GM12892 (cell line): ENCODE measurements around the gene CD302.

Experiments
- POLR2A ChIP-seq: IDR thresholded peaks from 2 replicates; pipeline ENCODE4 v1.6.1; 2011; ENCODE audit warnings: low read depth, low read length, control low read depth
- POLR2AphosphoS5 ChIP-seq: IDR thresholded peaks from 2 replicates; pipeline ENCODE4 v1.6.1; 2011; ENCODE audit warnings: low read depth, low read length, control low read depth

DNA sequence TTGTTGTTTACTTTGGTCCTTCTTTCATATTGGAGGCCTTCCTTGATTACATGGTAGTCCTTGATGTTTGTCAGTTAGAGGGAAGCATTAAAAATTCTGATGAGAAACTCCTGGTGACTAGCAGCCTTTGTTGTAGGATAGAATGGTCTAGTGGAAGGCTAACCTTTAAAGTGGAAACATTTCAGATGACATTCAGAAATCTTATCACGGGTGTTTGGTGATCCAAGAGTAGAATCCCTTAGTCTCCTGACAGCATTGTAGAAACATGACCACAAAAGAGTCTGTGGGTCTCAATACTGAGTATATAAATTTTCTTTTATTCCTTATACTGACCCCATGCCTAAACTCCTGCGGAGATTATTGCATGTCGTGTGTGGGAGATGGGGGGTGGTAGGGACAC lies 72.3 kb downstream of the CD302 start:
- TF ChIP-seq POLR2A (no peak), POLR2AphosphoS5 (no peak)
